Thyroid gland (tissue), 4 donors: ENCODE measurements around the gene SYT12.
"Not testable (repeated sequence)": the region's sequence is repeated elsewhere in the genome, so short reads cannot be mapped to it uniquely, and the experiment has no call there.

Experiments used
- POLR2A ChIP-seq, 2 donors: fragments of 450-650 bp; IDR thresholded peaks; one replicate each; pipeline ENCODE4 v1.6.1; 2017; ENCODE audit warnings: antibody characterized with exemption in 2 of 2, mild to moderate bottlenecking in 2 of 2, moderate library complexity in 1 of 2
- TF ChIP-seq, protein P1 (sequence below), 6 experiments: fragments of 200-600 bp in 3 of 6; fragments of 450-650 bp in 3 of 6; sonication (generic) in 3 of 6; IDR thresholded peaks; one replicate each; pipeline ENCODE4 v1.5.1; 2016 to 2019; ENCODE audit warnings: antibody characterized with exemption in 6 of 6, mild to moderate bottlenecking in 2 of 6, inconsistent platforms in 1 of 6, moderate library complexity in 1 of 6

DNA sequence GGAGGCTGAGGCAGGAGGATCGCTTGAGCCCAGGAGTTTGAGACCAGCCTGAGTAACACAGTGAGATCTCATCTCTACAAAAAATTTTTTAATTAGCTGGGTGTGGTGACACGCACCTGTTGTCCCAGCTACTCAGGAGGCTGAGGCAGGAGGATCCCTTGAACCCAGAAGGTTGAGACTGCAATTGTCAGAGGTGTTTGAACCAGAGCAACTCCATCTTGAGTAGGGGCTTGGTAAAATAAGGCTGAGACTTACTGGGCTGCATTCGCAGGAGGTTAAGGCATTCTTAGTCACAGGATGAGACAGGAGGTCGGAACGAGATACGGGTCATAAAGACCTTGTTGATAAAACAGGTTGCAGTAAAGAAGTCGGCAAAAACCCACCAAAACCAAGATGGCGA is 17.7 kb upstream of the SYT12 start:
- not testable (repeated sequence) for TF ChIP-seq POLR2A (IDR thresholded peaks at IDR 0.05)
- TF ChIP-seq, protein P1, sequence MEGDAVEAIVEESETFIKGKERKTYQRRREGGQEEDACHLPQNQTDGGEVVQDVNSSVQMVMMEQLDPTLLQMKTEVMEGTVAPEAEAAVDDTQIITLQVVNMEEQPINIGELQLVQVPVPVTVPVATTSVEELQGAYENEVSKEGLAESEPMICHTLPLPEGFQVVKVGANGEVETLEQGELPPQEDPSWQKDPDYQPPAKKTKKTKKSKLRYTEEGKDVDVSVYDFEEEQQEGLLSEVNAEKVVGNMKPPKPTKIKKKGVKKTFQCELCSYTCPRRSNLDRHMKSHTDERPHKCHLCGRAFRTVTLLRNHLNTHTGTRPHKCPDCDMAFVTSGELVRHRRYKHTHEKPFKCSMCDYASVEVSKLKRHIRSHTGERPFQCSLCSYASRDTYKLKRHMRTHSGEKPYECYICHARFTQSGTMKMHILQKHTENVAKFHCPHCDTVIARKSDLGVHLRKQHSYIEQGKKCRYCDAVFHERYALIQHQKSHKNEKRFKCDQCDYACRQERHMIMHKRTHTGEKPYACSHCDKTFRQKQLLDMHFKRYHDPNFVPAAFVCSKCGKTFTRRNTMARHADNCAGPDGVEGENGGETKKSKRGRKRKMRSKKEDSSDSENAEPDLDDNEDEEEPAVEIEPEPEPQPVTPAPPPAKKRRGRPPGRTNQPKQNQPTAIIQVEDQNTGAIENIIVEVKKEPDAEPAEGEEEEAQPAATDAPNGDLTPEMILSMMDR (IDR thresholded peaks at IDR 0.05): not testable (repeated sequence)
